ENCODE results near the gene TBCK. TPM values are rescaled to one million over a fixed set of nuclear protein-coding genes. Genes with fewer than 3 reads are reported as not detected.

TBCK gene
- polyA plus RNA-seq, 3 donors from 2014 or later = 7.2 to 19.5 (median 13.8) TPM

DNA sequence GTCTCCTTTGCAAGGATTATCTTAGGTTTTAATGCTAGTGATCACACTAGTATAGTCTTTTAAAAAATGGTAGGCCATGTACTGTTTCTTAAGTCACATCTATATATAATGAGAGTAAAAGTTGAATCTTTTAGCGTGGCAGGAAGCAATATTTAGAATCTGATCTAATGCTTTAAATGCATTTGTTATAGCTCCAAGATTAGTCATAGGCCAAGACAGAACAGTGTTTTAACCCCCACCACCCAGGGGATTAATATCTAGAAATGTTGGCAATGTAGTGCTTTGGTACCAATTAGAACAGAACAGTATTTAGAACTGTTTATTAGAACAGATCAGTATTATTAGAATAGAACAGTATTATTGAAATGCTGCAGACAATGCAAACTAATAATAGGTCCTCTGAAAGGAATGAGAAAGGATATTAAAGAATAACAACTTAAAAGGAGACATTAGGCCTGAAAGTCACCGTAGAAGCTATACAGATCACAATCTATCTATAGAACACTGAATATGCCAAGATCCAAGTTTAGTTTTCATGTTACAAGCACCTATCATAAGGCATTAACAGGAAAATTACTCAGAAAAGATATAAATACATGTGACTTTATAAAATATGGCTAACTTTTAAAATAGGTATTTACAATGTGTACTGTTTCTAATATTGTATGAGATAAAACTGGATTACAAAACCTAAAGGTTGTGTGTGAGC, 274.6 kb downstream of the TBCK start:
- no peaks in the 10 kb centered on the region for H3K4me1 Mint-ChIP-seq
- H3K9me3 Mint-ChIP-seq = no peaks in the 10 kb centered on the region
- no peak for DNase-seq
- peaks cover 6 to 21% (median 10%) of the 10 kb centered on the region in 3 donors for H3K36me3 Mint-ChIP-seq
- no peak overlapping the region for H3K27ac Mint-ChIP-seq
- no peak overlapping the region for H3K4me3 Mint-ChIP-seq
- peaks cover 0 to 3% (median 2%) of the 10 kb centered on the region in 3 donors for H3K27me3 Mint-ChIP-seq (ENCODE audit: low read depth in 3 of 3)

DNA sequence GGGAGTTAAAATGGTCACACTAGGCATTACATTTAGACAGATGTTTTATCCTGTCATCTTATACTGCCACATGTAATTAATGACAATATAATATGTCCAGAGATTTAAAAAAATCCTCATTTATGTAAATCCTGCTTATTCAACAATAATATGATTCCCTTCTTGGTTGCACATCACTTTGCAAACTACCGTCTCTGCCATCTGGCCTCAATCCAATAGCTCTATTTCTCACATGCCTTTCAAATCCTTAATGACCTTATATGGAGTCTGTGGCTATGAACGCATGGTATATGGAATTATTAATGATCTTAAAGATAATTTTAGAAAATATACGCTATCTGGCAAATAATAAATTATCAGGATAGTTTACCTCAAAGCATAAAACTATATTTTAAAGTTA, 276.2 kb downstream of the TBCK start:
- Mint-ChIP-seq H3K27ac (no peak overlapping the region), H3K4me3 (no peak overlapping the region), H3K27me3 (ENCODE audit: low read depth in 3 of 3) (peaks cover 0 to 3% (median 0%) of the 10 kb centered on the region in 3 donors), H3K36me3 (peaks cover 0 to 10% (median 4%) of the 10 kb centered on the region in 3 donors), H3K4me1 (no peaks in the 10 kb centered on the region), H3K9me3 (peaks cover 0 to 3% (median 0%) of the 10 kb centered on the region in 6 donors)
- no peak for DNase-seq

DNA sequence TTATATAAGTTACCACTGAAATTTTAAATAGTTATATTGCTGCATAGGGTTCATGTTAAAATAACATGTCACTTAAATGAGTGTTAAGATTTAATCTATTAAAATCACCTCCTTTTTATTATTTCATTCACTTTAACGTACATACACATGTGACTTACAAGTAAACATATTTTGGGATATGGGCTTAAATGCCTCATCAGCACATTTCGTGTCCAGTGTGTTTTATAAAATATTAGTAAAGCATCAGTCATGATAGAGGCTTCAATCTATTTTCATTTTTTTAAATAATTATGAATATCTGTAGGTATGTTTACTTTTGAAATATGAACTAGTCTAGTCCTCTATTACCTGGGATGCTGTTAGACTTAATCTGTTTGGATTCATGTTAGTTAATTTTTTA, 277.1 kb downstream of the TBCK start:
- Mint-ChIP-seq H3K27ac (no peak overlapping the region), H3K36me3 (peaks cover 0 to 7% (median 4%) of the 10 kb centered on the region in 3 donors), H3K4me3 (no peak overlapping the region), H3K9me3 (peaks cover 0 to 6% (median 0%) of the 10 kb centered on the region in 6 donors), H3K4me1 (no peaks in the 10 kb centered on the region), H3K27me3 (ENCODE audit: low read depth in 3 of 3) (peaks cover 0 to 3% (median 0%) of the 10 kb centered on the region in 3 donors)
- DNase-seq = no peak

DNA sequence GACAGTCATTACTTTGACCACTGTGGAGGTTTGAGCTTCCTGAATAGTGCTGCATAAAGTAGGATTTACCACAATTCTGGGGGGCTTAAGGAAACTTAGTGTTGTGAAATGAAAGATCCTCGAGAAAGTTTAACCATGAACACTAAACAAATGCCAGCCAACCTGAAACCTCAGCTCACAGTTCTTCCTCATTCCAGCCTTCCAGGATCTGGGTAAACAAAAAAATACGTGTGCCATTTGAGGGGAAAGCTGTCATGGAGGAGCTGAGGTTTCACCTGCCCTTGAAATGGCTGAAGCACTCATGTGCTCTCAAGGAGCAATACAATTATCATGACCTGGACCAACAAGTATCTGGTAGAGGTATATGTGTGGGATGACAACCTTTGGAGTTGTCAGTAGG, 278.0 kb downstream of the TBCK start:
- Mint-ChIP-seq H3K36me3 (peaks cover 0 to 4% (median 0%) of the 10 kb centered on the region in 3 donors), H3K4me1 (no peaks in the 10 kb centered on the region), H3K27ac (no peak overlapping the region), H3K27me3 (ENCODE audit: low read depth in 3 of 3) (peaks cover 0 to 3% (median 0%) of the 10 kb centered on the region in 3 donors), H3K4me3 (no peak overlapping the region), H3K9me3 (peaks cover 0 to 11% (median 0%) of the 10 kb centered on the region in 6 donors)
- no peak for DNase-seq

DNA sequence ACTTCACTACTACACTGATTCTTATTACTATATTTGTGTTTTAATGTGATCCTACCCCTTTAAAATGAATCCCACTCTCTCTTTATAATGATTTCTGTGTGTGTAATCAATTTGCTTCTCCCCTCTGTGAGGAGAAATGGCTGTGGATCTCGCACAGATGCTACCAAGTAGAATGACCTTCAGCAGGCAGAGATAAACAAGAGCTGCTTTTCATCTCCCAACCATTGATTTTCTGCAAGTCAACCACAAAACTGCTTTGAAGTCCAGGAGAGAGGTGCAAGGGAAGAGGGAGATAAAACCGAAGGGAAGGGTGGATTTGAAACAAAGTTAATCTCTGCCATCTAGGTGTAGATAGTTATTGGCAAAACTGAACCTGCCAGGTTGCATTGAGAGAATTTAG, 279.2 kb downstream of the TBCK start:
- Mint-ChIP-seq H3K9me3 (peaks cover 0 to 19% (median 5%) of the 10 kb centered on the region in 6 donors), H3K4me1 (no peaks in the 10 kb centered on the region), H3K27me3 (ENCODE audit: low read depth in 3 of 3) (peaks cover 0 to 3% (median 0%) of the 10 kb centered on the region in 3 donors), H3K27ac (no peak overlapping the region), H3K4me3 (no peak overlapping the region), H3K36me3 (no peaks in the 10 kb centered on the region)
- no peak for DNase-seq

DNA sequence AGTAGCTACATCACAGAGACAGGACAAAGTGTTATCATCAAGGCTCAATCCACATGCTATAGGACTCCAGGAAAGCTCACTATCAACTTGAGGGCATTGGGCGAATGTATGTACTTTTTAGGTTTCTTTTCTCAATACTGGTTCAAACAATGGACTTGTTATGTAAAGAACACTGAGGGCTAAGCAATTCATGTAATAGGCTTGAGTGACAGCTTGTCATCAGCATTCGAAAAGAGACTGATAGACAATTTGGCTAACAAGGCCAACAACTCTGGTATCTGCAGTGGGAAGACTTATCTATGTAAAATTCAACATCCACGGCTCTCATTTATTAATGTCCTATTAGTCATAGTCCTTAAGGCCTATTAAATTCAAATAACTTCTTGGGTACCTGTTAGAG, 279.7 kb downstream of the TBCK start:
- no peak overlapping the region for H3K4me3 Mint-ChIP-seq
- no peaks in the 10 kb centered on the region for H3K36me3 Mint-ChIP-seq
- H3K9me3 Mint-ChIP-seq = peaks cover 0 to 24% (median 10%) of the 10 kb centered on the region in 6 donors
- H3K4me1 Mint-ChIP-seq = no peaks in the 10 kb centered on the region
- H3K27ac Mint-ChIP-seq = no peak overlapping the region
- DNase-seq = no peak
- peaks cover 0 to 3% (median 0%) of the 10 kb centered on the region in 3 donors for H3K27me3 Mint-ChIP-seq (ENCODE audit: low read depth in 3 of 3)

DNA sequence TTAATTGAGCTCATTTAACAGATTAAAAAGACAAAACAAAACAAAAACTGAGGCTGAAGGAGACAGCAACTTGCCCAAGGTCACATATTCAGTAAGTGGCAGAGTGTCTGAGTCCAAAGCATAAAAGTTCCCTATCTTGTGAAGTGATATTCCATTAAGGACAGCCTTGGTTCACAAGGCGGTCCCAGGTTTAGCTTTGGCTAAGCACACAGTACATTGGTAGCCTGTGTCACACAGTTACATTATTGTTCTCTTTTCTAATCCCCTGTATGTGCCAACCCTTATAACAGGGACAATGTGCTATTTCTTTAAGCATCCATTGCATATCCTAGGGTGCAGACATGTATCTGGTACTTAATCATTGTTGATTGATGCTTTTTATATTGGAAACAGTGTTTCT, 280.8 kb downstream of the TBCK start:
- Mint-ChIP-seq H3K9me3 (peaks cover 5 to 34% (median 14%) of the 10 kb centered on the region in 6 donors), H3K4me3 (no peak overlapping the region), H3K27ac (no peak overlapping the region), H3K4me1 (no peaks in the 10 kb centered on the region), H3K27me3 (ENCODE audit: low read depth in 3 of 3) (peaks cover 0 to 3% (median 1%) of the 10 kb centered on the region in 3 donors), H3K36me3 (no peaks in the 10 kb centered on the region)
- DNase-seq = no peak

DNA sequence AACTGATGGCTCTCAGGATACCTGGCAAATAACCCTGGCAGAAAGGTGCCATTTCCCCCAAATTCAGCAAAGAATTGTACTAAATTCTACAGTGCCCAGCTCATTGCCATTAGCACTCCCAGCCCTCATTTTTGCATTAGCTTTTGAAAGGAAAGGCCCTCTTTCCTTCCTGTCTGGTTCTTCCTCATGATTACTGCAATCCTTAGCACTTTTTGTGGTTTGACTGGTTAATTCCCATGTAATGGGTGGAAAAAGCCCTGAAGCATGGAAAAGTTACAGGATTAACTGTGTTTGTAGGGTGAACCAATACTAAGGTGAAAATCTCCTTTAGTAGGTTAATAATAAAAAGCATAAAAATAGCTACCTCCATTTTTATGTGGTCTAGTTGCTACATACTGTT, 281.3 kb downstream of the TBCK start:
- Mint-ChIP-seq H3K36me3 (peaks cover 0 to 2% (median 0%) of the 10 kb centered on the region in 3 donors), H3K4me3 (no peak overlapping the region), H3K27me3 (ENCODE audit: low read depth in 3 of 3) (peaks cover 0 to 3% (median 2%) of the 10 kb centered on the region in 3 donors), H3K9me3 (peaks cover 5 to 39% (median 16%) of the 10 kb centered on the region in 6 donors), H3K27ac (no peak overlapping the region), H3K4me1 (no peaks in the 10 kb centered on the region)
- no peak for DNase-seq

DNA sequence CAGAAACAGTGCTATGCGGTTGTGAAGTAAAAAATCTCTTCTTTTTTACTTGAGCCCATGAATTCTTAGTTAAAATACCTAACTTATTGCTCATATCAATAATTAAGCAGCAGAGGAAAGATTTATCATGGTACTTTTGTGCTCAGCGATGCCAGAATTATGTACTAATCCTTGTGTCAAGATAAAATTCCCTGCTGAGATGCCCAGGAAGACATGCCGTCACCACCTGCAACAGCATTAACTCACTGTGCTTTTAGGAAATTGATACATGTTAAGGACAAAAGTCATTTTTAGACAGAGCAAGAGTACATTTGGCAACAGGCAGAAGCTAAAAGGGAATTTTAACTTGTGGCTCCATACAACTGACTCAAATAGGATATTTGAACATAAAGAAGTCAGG, 281.8 kb downstream of the TBCK start:
- H3K27ac Mint-ChIP-seq = no peak overlapping the region
- H3K9me3 Mint-ChIP-seq = peaks cover 5 to 40% (median 18%) of the 10 kb centered on the region in 6 donors

DNA sequence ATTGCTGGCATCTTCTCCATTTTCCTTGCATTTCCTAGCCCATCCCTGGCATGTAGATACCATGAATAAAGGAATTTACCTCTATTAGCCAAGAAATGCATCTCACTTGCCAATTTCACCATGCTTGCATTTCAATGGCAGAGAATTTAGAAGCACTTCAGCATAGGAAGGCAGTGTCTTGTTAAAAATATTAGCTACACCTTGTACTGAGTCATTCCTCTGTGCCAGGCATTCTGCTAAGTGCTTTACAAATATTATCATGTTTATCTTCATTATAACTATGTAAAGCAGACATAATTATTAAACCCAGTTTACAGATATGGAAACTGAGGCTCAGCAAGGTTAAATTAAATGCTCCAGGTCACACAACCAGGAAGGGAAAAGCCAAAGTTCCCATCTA, 282.5 kb downstream of the TBCK start:
- peaks cover 0 to 3% (median 2%) of the 10 kb centered on the region in 3 donors for H3K27me3 Mint-ChIP-seq (ENCODE audit: low read depth in 3 of 3)
- H3K4me3 Mint-ChIP-seq = no peak overlapping the region
- no peak for DNase-seq
- H3K36me3 Mint-ChIP-seq = peaks cover 0 to 6% (median 0%) of the 10 kb centered on the region in 3 donors
- peaks cover 5 to 40% (median 18%) of the 10 kb centered on the region in 6 donors for H3K9me3 Mint-ChIP-seq
- H3K27ac Mint-ChIP-seq = no peak overlapping the region
- no peaks in the 10 kb centered on the region for H3K4me1 Mint-ChIP-seq

More for the DNA sequence above, 281.8 kb downstream of the TBCK start:
- DNase-seq = no peak
- Mint-ChIP-seq H3K27me3 (ENCODE audit: low read depth in 3 of 3) (peaks cover 0 to 3% (median 2%) of the 10 kb centered on the region in 3 donors), H3K4me1 (no peaks in the 10 kb centered on the region), H3K36me3 (peaks cover 0 to 6% (median 0%) of the 10 kb centered on the region in 3 donors), H3K4me3 (no peak overlapping the region)

DNA sequence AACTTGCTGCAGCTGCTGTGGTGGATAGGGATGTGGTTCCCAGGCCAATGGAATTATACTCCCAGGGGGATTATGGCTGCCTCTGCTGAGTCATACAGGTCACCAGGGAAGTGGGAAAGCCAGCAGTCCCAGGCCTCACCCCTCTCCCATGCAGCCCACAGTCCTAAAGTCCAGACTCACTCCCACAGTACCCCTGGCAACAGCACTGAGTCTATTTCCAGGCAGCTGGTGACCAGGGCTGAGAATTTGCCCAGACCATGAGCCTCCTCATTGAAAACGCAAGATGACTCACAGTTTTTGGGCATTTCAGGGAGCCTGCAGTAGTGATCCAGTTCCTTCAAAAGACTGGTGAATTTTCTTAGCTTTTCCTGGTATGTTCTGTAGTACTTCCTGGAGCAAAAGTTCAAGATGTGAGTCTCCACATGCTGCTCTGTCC, 283.1 kb downstream of the TBCK start:
- H3K27me3 Mint-ChIP-seq (ENCODE audit: low read depth in 3 of 3) = peaks cover 0 to 5% (median 2%) of the 10 kb centered on the region in 3 donors
- H3K27ac Mint-ChIP-seq = no peak overlapping the region
- H3K36me3 Mint-ChIP-seq = peaks cover 0 to 6% (median 0%) of the 10 kb centered on the region in 3 donors
- no peak overlapping the region for H3K4me3 Mint-ChIP-seq
- peaks cover 5 to 40% (median 18%) of the 10 kb centered on the region in 6 donors for H3K9me3 Mint-ChIP-seq
- no peak for DNase-seq
- H3K4me1 Mint-ChIP-seq = no peaks in the 10 kb centered on the region

DNA sequence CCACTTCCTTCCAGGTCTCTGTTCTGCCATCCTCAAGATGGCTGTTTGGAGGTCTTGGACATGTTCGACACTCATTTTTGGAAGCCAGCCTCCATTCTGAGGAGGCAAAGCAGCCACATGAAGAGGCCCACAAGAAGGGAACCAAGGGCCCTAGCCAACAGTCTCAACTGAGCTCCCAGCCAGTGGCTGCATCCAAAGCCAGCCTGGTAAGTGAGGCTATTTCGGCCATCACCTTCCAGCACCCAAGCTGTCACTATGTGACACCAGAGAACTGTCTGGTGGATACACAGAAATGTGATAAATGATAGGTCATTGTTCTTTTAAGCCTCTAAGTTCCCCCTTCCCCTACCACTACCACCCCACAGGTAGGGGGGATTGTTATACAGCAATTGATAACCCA, 293.6 kb downstream of the TBCK start:
- Mint-ChIP-seq H3K9me3 (peaks cover 0 to 7% (median 3%) of the 10 kb centered on the region in 6 donors), H3K27ac (no peak overlapping the region), H3K4me3 (no peak overlapping the region), H3K36me3 (peaks cover 0 to 5% (median 0%) of the 10 kb centered on the region in 3 donors), H3K27me3 (ENCODE audit: low read depth in 3 of 3) (peaks cover 0 to 2% (median 1%) of the 10 kb centered on the region in 3 donors), H3K4me1 (no peaks in the 10 kb centered on the region)
- no peak for DNase-seq

DNA sequence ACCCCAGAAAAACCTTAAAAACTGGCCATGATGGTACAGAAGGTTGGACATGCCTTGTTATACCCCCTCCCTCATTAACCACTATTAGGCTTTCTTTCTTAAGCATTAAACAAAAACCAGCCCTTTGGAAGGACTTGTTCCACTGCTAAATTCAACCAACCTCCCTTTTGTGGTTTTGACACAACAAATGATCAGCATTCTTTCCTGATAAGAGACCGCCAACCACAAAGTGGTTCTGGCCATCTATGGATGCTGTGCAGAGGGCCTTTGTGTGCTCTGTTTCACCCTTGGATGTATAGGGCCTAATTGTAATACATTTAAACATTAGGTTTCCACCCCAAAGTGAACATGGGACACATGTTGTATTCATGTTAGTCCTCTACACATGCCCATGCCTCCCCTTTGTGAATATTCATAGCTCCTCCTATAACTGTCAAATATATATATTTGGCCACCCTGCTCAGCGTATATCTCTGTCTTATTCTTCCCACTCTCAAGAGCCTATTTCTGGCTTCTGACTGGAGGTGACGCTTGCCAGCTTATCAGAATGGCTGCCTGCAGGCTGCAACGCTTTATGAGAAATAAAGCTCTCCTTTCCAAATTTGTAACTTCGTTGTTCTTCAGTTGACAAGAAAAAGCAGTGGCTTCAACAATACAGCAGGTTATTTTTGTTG, 294.1 kb downstream of the TBCK start:
- Mint-ChIP-seq H3K27ac (no peak overlapping the region), H3K4me1 (no peaks in the 10 kb centered on the region), H3K36me3 (peaks cover 0 to 5% (median 0%) of the 10 kb centered on the region in 3 donors), H3K9me3 (peaks cover 0 to 7% (median 0%) of the 10 kb centered on the region in 6 donors), H3K27me3 (ENCODE audit: low read depth in 3 of 3) (peaks cover 0 to 2% (median 1%) of the 10 kb centered on the region in 3 donors), H3K4me3 (no peak overlapping the region)
- DNase-seq = no peak

DNA sequence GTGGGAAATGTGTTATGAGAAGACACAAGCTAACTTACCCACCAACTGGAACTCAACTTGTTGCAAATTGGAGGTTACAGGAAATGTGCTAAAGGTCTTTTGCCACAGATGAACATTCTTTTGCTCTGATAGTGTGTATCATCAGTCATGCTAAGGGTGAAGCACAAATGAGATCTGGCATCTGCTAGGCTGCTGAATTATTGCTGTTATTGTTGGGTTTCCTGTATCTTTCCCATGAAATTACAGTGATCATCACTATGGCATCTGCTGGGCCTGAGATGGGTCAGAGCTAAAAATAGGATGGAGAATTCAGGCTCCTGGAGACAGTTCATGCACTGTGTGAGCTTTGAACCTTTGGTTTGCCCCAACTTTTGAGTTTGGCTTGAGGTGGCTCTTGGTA, 296.2 kb downstream of the TBCK start:
- peaks cover 0 to 7% (median 3%) of the 10 kb centered on the region in 6 donors for H3K9me3 Mint-ChIP-seq
- H3K36me3 Mint-ChIP-seq = peaks cover 0 to 5% (median 0%) of the 10 kb centered on the region in 3 donors
- H3K4me1 Mint-ChIP-seq = no peaks in the 10 kb centered on the region
- no peak overlapping the region for H3K27ac Mint-ChIP-seq
- H3K27me3 Mint-ChIP-seq (ENCODE audit: low read depth in 3 of 3) = peaks cover 0 to 2% (median 0%) of the 10 kb centered on the region in 3 donors
- DNase-seq = no peak
- no peak overlapping the region for H3K4me3 Mint-ChIP-seq
